HL-60 (cell line): ENCODE measurements around the gene GTF3C6.
"Not testable (repeated sequence)": the region's sequence is repeated elsewhere in the genome, so short reads cannot be mapped to it uniquely, and the experiment has no call there.

Experiments used
- GABPA ChIP-seq: IDR thresholded peaks from 2 replicates; pipeline ENCODE4 v1.6.1; 2012; ENCODE audit warnings: low read depth
- POLR2AphosphoS5 ChIP-seq: IDR thresholded peaks from 2 replicates; pipeline ENCODE4 v1.6.1; 2012; ENCODE audit warnings: low read depth
- SPI1 ChIP-seq: IDR thresholded peaks from 2 replicates; pipeline ENCODE4 v1.6.1; 2012; ENCODE audit warnings: low read depth, mild to moderate bottlenecking, borderline replicate concordance
- TF ChIP-seq, protein P1 (sequence below): IDR thresholded peaks from 2 replicates; pipeline ENCODE4 v1.6.1; 2012; ENCODE audit warnings: low read depth; ENCODE audit not compliant: insufficient replicate concordance
- TF ChIP-seq, protein P2 (sequence below): IDR thresholded peaks from one replicate; pipeline ENCODE4 v1.5.1; 2011; ENCODE audit warnings: low read length, control low read depth, inconsistent platforms; ENCODE audit not compliant: insufficient read depth

DNA sequence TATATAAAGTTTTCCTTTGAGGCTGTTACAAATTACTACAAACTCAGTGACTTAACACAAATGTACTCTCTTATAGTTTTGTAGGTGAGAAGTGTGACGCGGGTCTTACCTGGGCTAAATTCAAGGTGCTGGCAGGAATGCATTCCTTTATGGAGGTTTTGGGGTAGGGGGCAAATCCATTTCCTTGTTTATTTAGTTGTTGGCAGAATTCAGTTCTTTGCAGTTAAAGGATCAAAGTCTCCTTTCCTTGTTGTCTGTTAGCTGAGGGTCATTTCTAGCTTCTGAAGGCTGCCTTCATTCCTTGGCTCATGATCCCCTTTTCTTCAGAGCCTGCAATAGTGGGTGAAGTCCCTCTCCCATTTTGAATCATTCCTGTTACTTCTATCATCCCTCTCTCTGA, 10.2 kb downstream of the GTF3C6 start:
- TF ChIP-seq, protein P1, sequence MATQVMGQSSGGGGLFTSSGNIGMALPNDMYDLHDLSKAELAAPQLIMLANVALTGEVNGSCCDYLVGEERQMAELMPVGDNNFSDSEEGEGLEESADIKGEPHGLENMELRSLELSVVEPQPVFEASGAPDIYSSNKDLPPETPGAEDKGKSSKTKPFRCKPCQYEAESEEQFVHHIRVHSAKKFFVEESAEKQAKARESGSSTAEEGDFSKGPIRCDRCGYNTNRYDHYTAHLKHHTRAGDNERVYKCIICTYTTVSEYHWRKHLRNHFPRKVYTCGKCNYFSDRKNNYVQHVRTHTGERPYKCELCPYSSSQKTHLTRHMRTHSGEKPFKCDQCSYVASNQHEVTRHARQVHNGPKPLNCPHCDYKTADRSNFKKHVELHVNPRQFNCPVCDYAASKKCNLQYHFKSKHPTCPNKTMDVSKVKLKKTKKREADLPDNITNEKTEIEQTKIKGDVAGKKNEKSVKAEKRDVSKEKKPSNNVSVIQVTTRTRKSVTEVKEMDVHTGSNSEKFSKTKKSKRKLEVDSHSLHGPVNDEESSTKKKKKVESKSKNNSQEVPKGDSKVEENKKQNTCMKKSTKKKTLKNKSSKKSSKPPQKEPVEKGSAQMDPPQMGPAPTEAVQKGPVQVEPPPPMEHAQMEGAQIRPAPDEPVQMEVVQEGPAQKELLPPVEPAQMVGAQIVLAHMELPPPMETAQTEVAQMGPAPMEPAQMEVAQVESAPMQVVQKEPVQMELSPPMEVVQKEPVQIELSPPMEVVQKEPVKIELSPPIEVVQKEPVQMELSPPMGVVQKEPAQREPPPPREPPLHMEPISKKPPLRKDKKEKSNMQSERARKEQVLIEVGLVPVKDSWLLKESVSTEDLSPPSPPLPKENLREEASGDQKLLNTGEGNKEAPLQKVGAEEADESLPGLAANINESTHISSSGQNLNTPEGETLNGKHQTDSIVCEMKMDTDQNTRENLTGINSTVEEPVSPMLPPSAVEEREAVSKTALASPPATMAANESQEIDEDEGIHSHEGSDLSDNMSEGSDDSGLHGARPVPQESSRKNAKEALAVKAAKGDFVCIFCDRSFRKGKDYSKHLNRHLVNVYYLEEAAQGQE, result not testable (repeated sequence)
- TF ChIP-seq, protein P2, sequence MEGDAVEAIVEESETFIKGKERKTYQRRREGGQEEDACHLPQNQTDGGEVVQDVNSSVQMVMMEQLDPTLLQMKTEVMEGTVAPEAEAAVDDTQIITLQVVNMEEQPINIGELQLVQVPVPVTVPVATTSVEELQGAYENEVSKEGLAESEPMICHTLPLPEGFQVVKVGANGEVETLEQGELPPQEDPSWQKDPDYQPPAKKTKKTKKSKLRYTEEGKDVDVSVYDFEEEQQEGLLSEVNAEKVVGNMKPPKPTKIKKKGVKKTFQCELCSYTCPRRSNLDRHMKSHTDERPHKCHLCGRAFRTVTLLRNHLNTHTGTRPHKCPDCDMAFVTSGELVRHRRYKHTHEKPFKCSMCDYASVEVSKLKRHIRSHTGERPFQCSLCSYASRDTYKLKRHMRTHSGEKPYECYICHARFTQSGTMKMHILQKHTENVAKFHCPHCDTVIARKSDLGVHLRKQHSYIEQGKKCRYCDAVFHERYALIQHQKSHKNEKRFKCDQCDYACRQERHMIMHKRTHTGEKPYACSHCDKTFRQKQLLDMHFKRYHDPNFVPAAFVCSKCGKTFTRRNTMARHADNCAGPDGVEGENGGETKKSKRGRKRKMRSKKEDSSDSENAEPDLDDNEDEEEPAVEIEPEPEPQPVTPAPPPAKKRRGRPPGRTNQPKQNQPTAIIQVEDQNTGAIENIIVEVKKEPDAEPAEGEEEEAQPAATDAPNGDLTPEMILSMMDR, result not testable (repeated sequence)
- TF ChIP-seq POLR2AphosphoS5, GABPA, SPI1: not testable (repeated sequence)
